ENCODE measurements around the gene PPP3R1.

- no peak for TF ChIP-seq CTCF (conservative IDR thresholded peaks at IDR 0.05; ENCODE audit: low read length)
- no peak for TF ChIP-seq EZH2phosphoT487 (IDR thresholded peaks at IDR 0.05; ENCODE audit: borderline replicate concordance, low read depth, low read length)
Observed at GRCh38 chr2:68193787-68194372, 58.5 kb downstream of the PPP3R1 start.
